Suprapubic skin (tissue), 4 donors: ENCODE measurements around the gene FAM171A1. TPM values are rescaled to one million over a fixed set of nuclear protein-coding genes. Genes with fewer than 3 reads are reported as not detected.

ENCODE experiments used
- DNase-seq, 2 donors: peaks; one replicate each; pipeline ENCODE4 v3.0.0-alpha.2; 2019; ENCODE audit warnings: low spot score in 2 of 2
- H3K27ac ChIP-seq: fragments of 200-600 bp; sonication (generic); one replicate; pipeline ENCODE4 v1.5.1; 2019
- H3K27me3 ChIP-seq: fragments of 200-600 bp; sonication (generic); one replicate; pipeline ENCODE4 v1.5.1; 2019
- H3K36me3 ChIP-seq: fragments of 200-600 bp; sonication (generic); one replicate; pipeline ENCODE4 v1.5.1; 2019
- H3K4me1 ChIP-seq: fragments of 200-600 bp; sonication (generic); one replicate; pipeline ENCODE4 v1.5.1; 2019
- H3K4me3 ChIP-seq: fragments of 200-600 bp; sonication (generic); one replicate; pipeline ENCODE4 v1.5.1; 2019; ENCODE audit warnings: mild to moderate bottlenecking
- H3K9me3 ChIP-seq: fragments of 200-600 bp; sonication (generic); one replicate; pipeline ENCODE4 v1.5.1; 2019
- CTCF ChIP-seq, 2 donors: fragments of 200-600 bp in 1 of 2; fragments of 450-650 bp in 1 of 2; sonication (generic) in 1 of 2; IDR thresholded peaks; one replicate each; pipeline ENCODE4 v1.5.1; 2016 to 2019; ENCODE audit warnings: antibody characterized with exemption in 2 of 2, mild to moderate bottlenecking in 1 of 2, moderate library complexity in 1 of 2
- EP300 ChIP-seq: sonication (generic); formaldehyde crosslinking; IDR thresholded peaks from one replicate; pipeline ENCODE4 v1.6.1; 2017; ENCODE audit warnings: antibody characterized with exemption
- POLR2A ChIP-seq, 2 donors: fragments of 450-650 bp; IDR thresholded peaks; one replicate each; pipeline ENCODE4 v1.6.1; 2017; ENCODE audit warnings: antibody characterized with exemption in 2 of 2, mild to moderate bottlenecking in 2 of 2, moderate library complexity in 2 of 2
- POLR2AphosphoS5 ChIP-seq, 3 donors: sonication (generic); formaldehyde crosslinking; IDR thresholded peaks; one replicate each; pipeline ENCODE4 v1.6.1; 2017; ENCODE audit warnings: antibody characterized with exemption in 3 of 3
- WGBS: methylation state at CpG from one replicate; pipeline ENCODE4 v1.1.5; 2018; 5-methylcytosine and 5-hydroxymethylcytosine counted together
- total RNA-seq, 4 donors: library from RNA; depleted of rRNA; stranded (reverse); fragments of >200 nt; gene quantifications; one replicate each; pipeline ENCODE4 v1.1.0, GENCODE V29; 2016

Gene FAM171A1
- total RNA-seq, 4 donors from 2014 or later = 2.8 to 7.0 (median 5.9) TPM

- no peak overlapping the region for H3K4me3 ChIP-seq
- no peaks in the 10 kb centered on the region for H3K27me3 ChIP-seq
- no peak overlapping the region for H3K27ac ChIP-seq
- TF ChIP-seq POLR2AphosphoS5 (IDR thresholded peaks at IDR 0.05) (no peak), POLR2A (IDR thresholded peaks at IDR 0.05) (no peak), CTCF (IDR thresholded peaks at IDR 0.05) (no peak)
- H3K4me1 ChIP-seq = peaks cover 11% of the 10 kb centered on the region
- H3K36me3 ChIP-seq = no peaks in the 10 kb centered on the region
- H3K9me3 ChIP-seq = no peaks in the 10 kb centered on the region
- no peak for DNase-seq
- WGBS = 95% methylated on average over 1 of the region's 1 CpG
These were observed 5.4 kb downstream of the FAM171A1 start for GRCh38 chr10:15365692-15366091.

- H3K4me3 ChIP-seq = no peak overlapping the region
- no peaks in the 10 kb centered on the region for H3K4me1 ChIP-seq
- H3K9me3 ChIP-seq = no peaks in the 10 kb centered on the region
- no peaks in the 10 kb centered on the region for H3K27me3 ChIP-seq
- 90% methylated on average over 4 of the region's 4 CpGs for WGBS
- TF ChIP-seq POLR2AphosphoS5 (IDR thresholded peaks at IDR 0.05) = no peak
- TF ChIP-seq CTCF (IDR thresholded peaks at IDR 0.05) = no peak
- TF ChIP-seq EP300 = no peak
- no peak for TF ChIP-seq POLR2A (IDR thresholded peaks at IDR 0.05)
- no peaks in the 10 kb centered on the region for H3K36me3 ChIP-seq
- DNase-seq = no peak
- no peak overlapping the region for H3K27ac ChIP-seq
These were observed 7.1 kb downstream of the FAM171A1 start for GRCh38 chr10:15364001-15364400.

GRCh38 chr10:15363031-15363430 lies 8.1 kb downstream of the FAM171A1 start:
- 84% methylated on average over 7 of the region's 7 CpGs for WGBS
- Histone ChIP-seq H3K9me3 (no peaks in the 10 kb centered on the region), H3K27me3 (no peaks in the 10 kb centered on the region), H3K27ac (no peak overlapping the region), H3K4me1 (no peaks in the 10 kb centered on the region), H3K36me3 (no peaks in the 10 kb centered on the region), H3K4me3 (no peak overlapping the region)
- no peak for DNase-seq
- TF ChIP-seq EP300 = no peak
- no peak for TF ChIP-seq POLR2A (IDR thresholded peaks at IDR 0.05)
- no peak for TF ChIP-seq POLR2AphosphoS5 (IDR thresholded peaks at IDR 0.05)
- TF ChIP-seq CTCF (IDR thresholded peaks at IDR 0.05) = no peak

- no peaks in the 10 kb centered on the region for H3K9me3 ChIP-seq
- DNase-seq = no peak
- H3K27me3 ChIP-seq = no peaks in the 10 kb centered on the region
- 80% methylated on average over 3 of the region's 3 CpGs for WGBS
- H3K27ac ChIP-seq = no peak overlapping the region
- H3K36me3 ChIP-seq = no peaks in the 10 kb centered on the region
- no peak overlapping the region for H3K4me3 ChIP-seq
- TF ChIP-seq EP300 (no peak), CTCF (IDR thresholded peaks at IDR 0.05) (no peak), POLR2AphosphoS5 (IDR thresholded peaks at IDR 0.05) (no peak), POLR2A (IDR thresholded peaks at IDR 0.05) (no peak)
- no peaks in the 10 kb centered on the region for H3K4me1 ChIP-seq
These were observed 10.0 kb downstream of the FAM171A1 start for GRCh38 chr10:15361131-15361530.

- no peak overlapping the region for H3K4me3 ChIP-seq
- WGBS = 70% methylated on average over 3 of the region's 4 CpGs
- no peaks in the 10 kb centered on the region for H3K36me3 ChIP-seq
- H3K27me3 ChIP-seq = no peaks in the 10 kb centered on the region
- no peak for DNase-seq
- H3K27ac ChIP-seq = no peak overlapping the region
- no peak for TF ChIP-seq POLR2AphosphoS5 (IDR thresholded peaks at IDR 0.05)
- TF ChIP-seq CTCF (IDR thresholded peaks at IDR 0.05) = no peak
- no peak for TF ChIP-seq POLR2A (IDR thresholded peaks at IDR 0.05)
- no peak for TF ChIP-seq EP300
- no peaks in the 10 kb centered on the region for H3K9me3 ChIP-seq
- no peaks in the 10 kb centered on the region for H3K4me1 ChIP-seq
These were observed 10.5 kb downstream of the FAM171A1 start for GRCh38 chr10:15360566-15360965.
